GM23338 (cell line): ENCODE data around the gene PRTN3. TPM values are rescaled to one million over a fixed set of nuclear protein-coding genes. Genes with fewer than 3 reads are reported as not detected.

Experiments
- ATAC-seq: fragments of 200-7000 bp; cut with Tn5 transposase; 3 replicates; pipeline ENCODE4 v1.9.1; 2020
- DNase-seq: peaks from one replicate; pipeline ENCODE4 v3.0.0-alpha.2; 2015; ENCODE audit warnings: low spot score
- H2AFZ ChIP-seq: fragments of 200-600 bp; sonication (generic); 2 replicates; pipeline ENCODE4 v1.8.0; 2016; ENCODE audit warnings: antibody characterized with exemption, mild to moderate bottlenecking, moderate library complexity
- H3F3A ChIP-seq: fragments of 200-600 bp; sonication (generic); replicated peaks from 2 replicates; pipeline ENCODE4 v1.8.0; 2017; ENCODE audit warnings: antibody characterized with exemption, mixed run types, low read depth
- H3K27ac ChIP-seq: fragments of 200-600 bp; sonication (generic); 2 replicates; pipeline ENCODE4 v1.6.1; 2016; ENCODE audit warnings: low read depth
- H3K27me3 ChIP-seq: fragments of 200-600 bp; sonication (generic); 2 replicates; pipeline ENCODE4 v1.8.0; 2016; ENCODE audit warnings: mild to moderate bottlenecking, mixed run types, moderate library complexity; ENCODE audit not compliant: insufficient read depth
- H3K36me3 ChIP-seq: fragments of 200-600 bp; sonication (generic); 2 replicates; pipeline ENCODE4 v1.8.0; 2016; ENCODE audit warnings: mild to moderate bottlenecking; ENCODE audit not compliant: insufficient read depth
- H3K4me1 ChIP-seq: fragments of 200-600 bp; sonication (generic); 2 replicates; pipeline ENCODE4 v1.8.0; 2016; ENCODE audit warnings: mild to moderate bottlenecking, moderate library complexity; ENCODE audit not compliant: insufficient read depth
- H3K4me2 ChIP-seq: fragments of 200-600 bp; sonication (generic); 2 replicates; pipeline ENCODE4 v1.7.1; 2017; ENCODE audit warnings: mixed run types
- H3K4me3 ChIP-seq: fragments of 200-600 bp; sonication (generic); 2 replicates; pipeline ENCODE4 v1.6.1; 2016; ENCODE audit warnings: mixed run types
- H3K79me2 ChIP-seq: fragments of 200-600 bp; sonication (generic); replicated peaks from 2 replicates; pipeline ENCODE4 v1.8.0; 2017; ENCODE audit warnings: mild to moderate bottlenecking; ENCODE audit not compliant: insufficient read depth
- H3K9me2 ChIP-seq: fragments of 200-600 bp; sonication (generic); 2 replicates; pipeline ENCODE4 v1.8.0; 2017; ENCODE audit not compliant: insufficient read depth
- H4K20me1 ChIP-seq: fragments of 200-600 bp; sonication (generic); replicated peaks from 2 replicates; pipeline ENCODE4 v1.8.0; 2017; ENCODE audit warnings: mild to moderate bottlenecking; ENCODE audit not compliant: insufficient read depth
- H3K27ac Mint-ChIP-seq: 2 replicates; pipeline ENCODE4 v1.8.0; 2020; ENCODE audit warnings: inconsistent platforms, mild to moderate bottlenecking, moderate library complexity, mixed read lengths
- H3K27me3 Mint-ChIP-seq: 3 replicates; pipeline ENCODE4 v1.8.0; 2022; ENCODE audit warnings: low read depth, mild to moderate bottlenecking, moderate library complexity, mixed read lengths, inconsistent platforms; ENCODE audit not compliant: insufficient read depth, poor library complexity
- H3K36me3 Mint-ChIP-seq: 3 replicates; pipeline ENCODE4 v1.8.0; 2021; ENCODE audit warnings: low read depth, mild to moderate bottlenecking, inconsistent platforms, moderate library complexity, mixed read lengths
- H3K4me1 Mint-ChIP-seq: 3 replicates; pipeline ENCODE4 v1.8.0; 2020; ENCODE audit warnings: mild to moderate bottlenecking, inconsistent platforms, mixed read lengths
- H3K4me3 Mint-ChIP-seq: 3 replicates; pipeline ENCODE4 v1.8.0; 2021; ENCODE audit warnings: moderate library complexity, mild to moderate bottlenecking, inconsistent platforms, mixed read lengths
- H3K9me3 Mint-ChIP-seq: 3 replicates; pipeline ENCODE4 v1.8.0; 2020; ENCODE audit warnings: moderate library complexity, mild to moderate bottlenecking, inconsistent platforms, mixed read lengths
- CREB1 ChIP-seq: fragments of 250-450 bp; sonication (Bioruptor Pico); IDR thresholded peaks from 2 replicates; pipeline ENCODE4 v1.5.0; 2020; ENCODE audit warnings: low read depth, mild to moderate bottlenecking, moderate library complexity
- CTCF ChIP-seq, 2 experiments: fragments of 200-600 bp in 1 of 2; sonication (generic) in 1 of 2; conservative IDR thresholded peaks; 2 replicates each; pipeline versions ENCODE4 v1.5.1 to v1.6.1; 2016 to 2017; ENCODE audit warnings: antibody characterized with exemption in 2 of 2, low read depth in 2 of 2, mild to moderate bottlenecking in 2 of 2, moderate library complexity in 1 of 2
- EZH2 ChIP-seq: fragments of 200-600 bp; sonication (generic); IDR thresholded peaks from one replicate; pipeline ENCODE4 v1.8.0; 2017; ENCODE audit warnings: antibody characterized with exemption, mild to moderate bottlenecking, low read depth; ENCODE audit not compliant: unreplicated experiment
- EZH2phosphoT487 ChIP-seq: fragments of 200-600 bp; sonication (generic); IDR thresholded peaks from one replicate; pipeline ENCODE4 v1.8.1; 2018; ENCODE audit warnings: antibody characterized with exemption; ENCODE audit not compliant: unreplicated experiment
- NANOG ChIP-seq: IDR thresholded peaks from 2 replicates; pipeline ENCODE4 v1.6.1; 2016; ENCODE audit warnings: antibody characterized with exemption, borderline replicate concordance
- POLR2AphosphoS5 ChIP-seq: IDR thresholded peaks from 2 replicates; pipeline ENCODE4 v1.6.1; 2016; ENCODE audit warnings: antibody characterized with exemption, low read depth
- STAT1 ChIP-seq: IDR thresholded peaks from one replicate; pipeline ENCODE4 v1.6.1; 2016; ENCODE audit warnings: antibody characterized with exemption; ENCODE audit not compliant: unreplicated experiment
- ZNF331 ChIP-seq: fragments of 250-450 bp; sonication (Bioruptor Pico); IDR thresholded peaks from 2 replicates; pipeline ENCODE4 v1.5.0; 2020; ENCODE audit warnings: low read depth, mild to moderate bottlenecking, moderate library complexity
- polyA plus RNA-seq: library from polyadenylated mRNA; unstranded; fragments of >200 nt; fragmentation: Nextera tagmentation; extraction: Ambion mirVana; gene quantifications from 2 replicates; pipeline ENCODE4 v1.2.1, GENCODE V29; 2016
- total RNA-seq: library from RNA; depleted of rRNA; stranded (reverse); fragments of >200 nt; shearing (Covaris generic); gene quantifications from 2 replicates; pipeline ENCODE4 v1.2.3, GENCODE V29; 2014
- TF ChIP-seq, protein P1 (sequence below): fragments of 250-450 bp; sonication (Bioruptor Pico); IDR thresholded peaks from 2 replicates; pipeline ENCODE4 v1.5.0; 2020; ENCODE audit warnings: mild to moderate bottlenecking, moderate library complexity
- TF ChIP-seq, protein P2 (sequence below): IDR thresholded peaks from 2 replicates; pipeline ENCODE4 v1.6.1; 2016; ENCODE audit warnings: antibody characterized with exemption
- TF ChIP-seq, protein P3 (sequence below): IDR thresholded peaks from one replicate; pipeline ENCODE4 v1.6.1; 2018; ENCODE audit warnings: antibody characterized with exemption; ENCODE audit not compliant: unreplicated experiment

PRTN3 gene
- total and polyA plus RNA-seq, 2 experiments from 2014 or later, result 0.21 to 0.68 TPM

DNA sequence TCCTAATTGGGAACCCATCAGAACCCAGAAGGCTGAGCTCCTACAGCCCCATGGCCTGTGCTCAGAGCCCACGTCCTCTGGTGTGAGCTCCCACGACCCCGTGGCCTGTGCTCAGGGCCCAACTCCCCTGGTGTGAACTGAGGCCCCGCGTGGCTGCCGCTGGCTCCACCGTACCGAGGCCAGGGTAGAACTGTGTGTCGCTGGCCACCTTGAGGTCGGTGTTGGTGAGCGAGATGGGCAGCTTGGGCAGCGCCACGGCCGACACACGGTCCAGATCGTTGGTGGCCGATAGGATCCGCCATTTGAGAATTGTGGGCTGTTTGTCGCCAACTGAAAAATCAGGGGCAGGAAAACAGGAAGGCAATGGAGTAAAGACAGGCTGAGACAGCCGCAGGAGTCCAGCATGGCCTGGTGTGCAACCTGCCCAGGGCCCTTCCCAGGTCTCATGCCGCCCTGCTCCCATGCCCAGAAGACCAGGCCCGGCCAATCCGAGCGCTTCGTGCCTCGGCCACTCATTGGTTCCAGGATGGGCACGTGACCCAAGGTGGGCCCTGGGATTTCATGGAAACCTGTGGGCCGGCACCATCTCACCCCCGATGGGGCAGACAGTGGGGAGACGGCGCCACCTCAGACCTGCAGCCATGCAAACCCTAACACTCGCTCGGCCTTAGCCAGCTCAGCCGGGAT is 40.7 kb downstream of the PRTN3 start:
- H3K4me1 Mint-ChIP-seq, result no peaks in the 10 kb centered on the region
- Histone ChIP-seq H2AFZ (no peak overlapping the region), H4K20me1 (no peaks in the 10 kb centered on the region; the same call in 1 of the 2 replicates), H3K36me3 (no peaks in the 10 kb centered on the region), H3K4me1 (no peaks in the 10 kb centered on the region), H3K27ac (no peak overlapping the region), H3K4me3 (no peak overlapping the region), H3K4me2 (no peak overlapping the region), H3K9me2 (no peaks in the 10 kb centered on the region), H3K27me3 (no peaks in the 10 kb centered on the region), H3K79me2 (no peaks in the 10 kb centered on the region), H3F3A (no peaks in the 10 kb centered on the region)
- no peak for ATAC-seq
- no peak overlapping the region for H3K4me3 Mint-ChIP-seq
- TF ChIP-seq, protein P1, sequence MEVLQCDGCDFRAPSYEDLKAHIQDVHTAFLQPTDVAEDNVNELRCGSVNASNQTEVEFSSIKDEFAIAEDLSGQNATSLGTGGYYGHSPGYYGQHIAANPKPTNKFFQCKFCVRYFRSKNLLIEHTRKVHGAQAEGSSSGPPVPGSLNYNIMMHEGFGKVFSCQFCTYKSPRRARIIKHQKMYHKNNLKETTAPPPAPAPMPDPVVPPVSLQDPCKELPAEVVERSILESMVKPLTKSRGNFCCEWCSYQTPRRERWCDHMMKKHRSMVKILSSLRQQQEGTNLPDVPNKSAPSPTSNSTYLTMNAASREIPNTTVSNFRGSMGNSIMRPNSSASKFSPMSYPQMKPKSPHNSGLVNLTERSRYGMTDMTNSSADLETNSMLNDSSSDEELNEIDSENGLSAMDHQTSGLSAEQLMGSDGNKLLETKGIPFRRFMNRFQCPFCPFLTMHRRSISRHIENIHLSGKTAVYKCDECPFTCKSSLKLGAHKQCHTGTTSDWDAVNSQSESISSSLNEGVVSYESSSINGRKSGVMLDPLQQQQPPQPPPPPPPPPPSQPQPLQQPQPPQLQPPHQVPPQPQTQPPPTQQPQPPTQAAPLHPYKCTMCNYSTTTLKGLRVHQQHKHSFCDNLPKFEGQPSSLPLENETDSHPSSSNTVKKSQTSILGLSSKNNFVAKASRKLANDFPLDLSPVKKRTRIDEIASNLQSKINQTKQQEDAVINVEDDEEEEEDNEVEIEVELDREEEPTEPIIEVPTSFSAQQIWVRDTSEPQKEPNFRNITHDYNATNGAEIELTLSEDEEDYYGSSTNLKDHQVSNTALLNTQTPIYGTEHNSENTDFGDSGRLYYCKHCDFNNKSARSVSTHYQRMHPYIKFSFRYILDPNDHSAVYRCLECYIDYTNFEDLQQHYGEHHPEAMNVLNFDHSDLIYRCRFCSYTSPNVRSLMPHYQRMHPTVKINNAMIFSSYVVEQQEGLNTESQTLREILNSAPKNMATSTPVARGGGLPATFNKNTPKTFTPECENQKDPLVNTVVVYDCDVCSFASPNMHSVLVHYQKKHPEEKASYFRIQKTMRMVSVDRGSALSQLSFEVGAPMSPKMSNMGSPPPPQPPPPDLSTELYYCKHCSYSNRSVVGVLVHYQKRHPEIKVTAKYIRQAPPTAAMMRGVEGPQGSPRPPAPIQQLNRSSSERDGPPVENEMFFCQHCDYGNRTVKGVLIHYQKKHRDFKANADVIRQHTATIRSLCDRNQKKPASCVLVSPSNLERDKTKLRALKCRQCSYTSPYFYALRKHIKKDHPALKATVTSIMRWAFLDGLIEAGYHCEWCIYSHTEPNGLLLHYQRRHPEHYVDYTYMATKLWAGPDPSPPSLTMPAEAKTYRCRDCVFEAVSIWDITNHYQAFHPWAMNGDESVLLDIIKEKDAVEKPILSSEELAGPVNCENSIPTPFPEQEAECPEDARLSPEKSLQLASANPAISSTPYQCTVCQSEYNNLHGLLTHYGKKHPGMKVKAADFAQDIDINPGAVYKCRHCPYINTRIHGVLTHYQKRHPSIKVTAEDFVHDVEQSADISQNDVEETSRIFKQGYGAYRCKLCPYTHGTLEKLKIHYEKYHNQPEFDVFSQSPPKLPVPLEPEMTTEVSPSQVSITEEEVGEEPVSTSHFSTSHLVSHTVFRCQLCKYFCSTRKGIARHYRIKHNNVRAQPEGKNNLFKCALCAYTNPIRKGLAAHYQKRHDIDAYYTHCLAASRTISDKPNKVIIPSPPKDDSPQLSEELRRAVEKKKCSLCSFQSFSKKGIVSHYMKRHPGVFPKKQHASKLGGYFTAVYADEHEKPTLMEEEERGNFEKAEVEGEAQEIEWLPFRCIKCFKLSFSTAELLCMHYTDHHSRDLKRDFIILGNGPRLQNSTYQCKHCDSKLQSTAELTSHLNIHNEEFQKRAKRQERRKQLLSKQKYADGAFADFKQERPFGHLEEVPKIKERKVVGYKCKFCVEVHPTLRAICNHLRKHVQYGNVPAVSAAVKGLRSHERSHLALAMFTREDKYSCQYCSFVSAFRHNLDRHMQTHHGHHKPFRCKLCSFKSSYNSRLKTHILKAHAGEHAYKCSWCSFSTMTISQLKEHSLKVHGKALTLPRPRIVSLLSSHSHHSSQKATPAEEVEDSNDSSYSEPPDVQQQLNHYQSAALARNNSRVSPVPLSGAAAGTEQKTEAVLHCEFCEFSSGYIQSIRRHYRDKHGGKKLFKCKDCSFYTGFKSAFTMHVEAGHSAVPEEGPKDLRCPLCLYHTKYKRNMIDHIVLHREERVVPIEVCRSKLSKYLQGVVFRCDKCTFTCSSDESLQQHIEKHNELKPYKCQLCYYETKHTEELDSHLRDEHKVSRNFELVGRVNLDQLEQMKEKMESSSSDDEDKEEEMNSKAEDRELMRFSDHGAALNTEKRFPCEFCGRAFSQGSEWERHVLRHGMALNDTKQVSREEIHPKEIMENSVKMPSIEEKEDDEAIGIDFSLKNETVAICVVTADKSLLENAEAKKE, result no peak
- TF ChIP-seq, protein P2, sequence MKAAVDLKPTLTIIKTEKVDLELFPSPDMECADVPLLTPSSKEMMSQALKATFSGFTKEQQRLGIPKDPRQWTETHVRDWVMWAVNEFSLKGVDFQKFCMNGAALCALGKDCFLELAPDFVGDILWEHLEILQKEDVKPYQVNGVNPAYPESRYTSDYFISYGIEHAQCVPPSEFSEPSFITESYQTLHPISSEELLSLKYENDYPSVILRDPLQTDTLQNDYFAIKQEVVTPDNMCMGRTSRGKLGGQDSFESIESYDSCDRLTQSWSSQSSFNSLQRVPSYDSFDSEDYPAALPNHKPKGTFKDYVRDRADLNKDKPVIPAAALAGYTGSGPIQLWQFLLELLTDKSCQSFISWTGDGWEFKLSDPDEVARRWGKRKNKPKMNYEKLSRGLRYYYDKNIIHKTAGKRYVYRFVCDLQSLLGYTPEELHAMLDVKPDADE, result no peak
- TF ChIP-seq POLR2AphosphoS5 (no peak), ZNF331 (no peak), CTCF (conservative IDR thresholded peaks at IDR 0.05; ENCODE audit: low read depth in 2 of 2) (no peak), CREB1 (CRISPR knock-in tag) (no peak), EZH2 (no peak), STAT1 (no peak), EZH2phosphoT487 (no peak), NANOG (no peak)
- TF ChIP-seq, protein P3, sequence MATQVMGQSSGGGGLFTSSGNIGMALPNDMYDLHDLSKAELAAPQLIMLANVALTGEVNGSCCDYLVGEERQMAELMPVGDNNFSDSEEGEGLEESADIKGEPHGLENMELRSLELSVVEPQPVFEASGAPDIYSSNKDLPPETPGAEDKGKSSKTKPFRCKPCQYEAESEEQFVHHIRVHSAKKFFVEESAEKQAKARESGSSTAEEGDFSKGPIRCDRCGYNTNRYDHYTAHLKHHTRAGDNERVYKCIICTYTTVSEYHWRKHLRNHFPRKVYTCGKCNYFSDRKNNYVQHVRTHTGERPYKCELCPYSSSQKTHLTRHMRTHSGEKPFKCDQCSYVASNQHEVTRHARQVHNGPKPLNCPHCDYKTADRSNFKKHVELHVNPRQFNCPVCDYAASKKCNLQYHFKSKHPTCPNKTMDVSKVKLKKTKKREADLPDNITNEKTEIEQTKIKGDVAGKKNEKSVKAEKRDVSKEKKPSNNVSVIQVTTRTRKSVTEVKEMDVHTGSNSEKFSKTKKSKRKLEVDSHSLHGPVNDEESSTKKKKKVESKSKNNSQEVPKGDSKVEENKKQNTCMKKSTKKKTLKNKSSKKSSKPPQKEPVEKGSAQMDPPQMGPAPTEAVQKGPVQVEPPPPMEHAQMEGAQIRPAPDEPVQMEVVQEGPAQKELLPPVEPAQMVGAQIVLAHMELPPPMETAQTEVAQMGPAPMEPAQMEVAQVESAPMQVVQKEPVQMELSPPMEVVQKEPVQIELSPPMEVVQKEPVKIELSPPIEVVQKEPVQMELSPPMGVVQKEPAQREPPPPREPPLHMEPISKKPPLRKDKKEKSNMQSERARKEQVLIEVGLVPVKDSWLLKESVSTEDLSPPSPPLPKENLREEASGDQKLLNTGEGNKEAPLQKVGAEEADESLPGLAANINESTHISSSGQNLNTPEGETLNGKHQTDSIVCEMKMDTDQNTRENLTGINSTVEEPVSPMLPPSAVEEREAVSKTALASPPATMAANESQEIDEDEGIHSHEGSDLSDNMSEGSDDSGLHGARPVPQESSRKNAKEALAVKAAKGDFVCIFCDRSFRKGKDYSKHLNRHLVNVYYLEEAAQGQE, result no peak
- peaks cover 2% of the 10 kb centered on the region for H3K27me3 Mint-ChIP-seq
- peaks cover 26% of the 10 kb centered on the region; the same call in 2 of the 3 replicates for H3K36me3 Mint-ChIP-seq
- H3K9me3 Mint-ChIP-seq, result no peaks in the 10 kb centered on the region; the same call in 2 of the 3 replicates
- no peak for DNase-seq
- no peak overlapping the region for H3K27ac Mint-ChIP-seq
